ENCODE data around the gene FHIT.

Gene FHIT

DNA sequence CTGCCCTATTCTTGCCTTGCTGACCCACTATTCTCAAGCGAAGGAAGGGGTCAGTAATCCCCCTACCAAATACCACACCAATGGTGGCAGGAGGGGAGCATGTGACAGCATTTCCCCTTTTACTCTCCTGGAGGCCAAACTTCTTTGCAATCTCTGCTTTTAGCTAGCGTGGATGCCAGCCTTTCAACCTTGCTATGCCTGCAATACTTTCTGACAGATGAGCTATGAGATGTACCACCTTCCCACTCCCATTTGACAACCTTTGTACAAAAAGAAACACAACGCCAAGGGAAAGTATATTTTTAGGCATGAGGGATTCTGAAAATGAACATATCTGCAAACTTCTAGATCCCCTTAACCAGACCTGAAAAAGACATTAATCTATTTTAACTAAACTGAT is 302.1 kb downstream of the FHIT start:
- Histone ChIP-seq H3K27ac (no peak overlapping the region), H3K36me3 (replicated peaks) (no peaks in the 10 kb centered on the region), H3K27me3 (replicated peaks) (no peaks in the 10 kb centered on the region), H3K4me3 (ENCODE audit: low read depth, low read length) (no peak overlapping the region)
- no peak for DNase-seq
- TF ChIP-seq, protein P1, sequence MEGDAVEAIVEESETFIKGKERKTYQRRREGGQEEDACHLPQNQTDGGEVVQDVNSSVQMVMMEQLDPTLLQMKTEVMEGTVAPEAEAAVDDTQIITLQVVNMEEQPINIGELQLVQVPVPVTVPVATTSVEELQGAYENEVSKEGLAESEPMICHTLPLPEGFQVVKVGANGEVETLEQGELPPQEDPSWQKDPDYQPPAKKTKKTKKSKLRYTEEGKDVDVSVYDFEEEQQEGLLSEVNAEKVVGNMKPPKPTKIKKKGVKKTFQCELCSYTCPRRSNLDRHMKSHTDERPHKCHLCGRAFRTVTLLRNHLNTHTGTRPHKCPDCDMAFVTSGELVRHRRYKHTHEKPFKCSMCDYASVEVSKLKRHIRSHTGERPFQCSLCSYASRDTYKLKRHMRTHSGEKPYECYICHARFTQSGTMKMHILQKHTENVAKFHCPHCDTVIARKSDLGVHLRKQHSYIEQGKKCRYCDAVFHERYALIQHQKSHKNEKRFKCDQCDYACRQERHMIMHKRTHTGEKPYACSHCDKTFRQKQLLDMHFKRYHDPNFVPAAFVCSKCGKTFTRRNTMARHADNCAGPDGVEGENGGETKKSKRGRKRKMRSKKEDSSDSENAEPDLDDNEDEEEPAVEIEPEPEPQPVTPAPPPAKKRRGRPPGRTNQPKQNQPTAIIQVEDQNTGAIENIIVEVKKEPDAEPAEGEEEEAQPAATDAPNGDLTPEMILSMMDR (IDR thresholded peaks at IDR 0.05; ENCODE audit: low read depth, low read length, missing control alignments), result no peak
- in situ Hi-C loops (cut with HindIII; ENCODE audit: low pct_ligation_motif_present, low sequenced_read_pairs), result no loop called here

DNA sequence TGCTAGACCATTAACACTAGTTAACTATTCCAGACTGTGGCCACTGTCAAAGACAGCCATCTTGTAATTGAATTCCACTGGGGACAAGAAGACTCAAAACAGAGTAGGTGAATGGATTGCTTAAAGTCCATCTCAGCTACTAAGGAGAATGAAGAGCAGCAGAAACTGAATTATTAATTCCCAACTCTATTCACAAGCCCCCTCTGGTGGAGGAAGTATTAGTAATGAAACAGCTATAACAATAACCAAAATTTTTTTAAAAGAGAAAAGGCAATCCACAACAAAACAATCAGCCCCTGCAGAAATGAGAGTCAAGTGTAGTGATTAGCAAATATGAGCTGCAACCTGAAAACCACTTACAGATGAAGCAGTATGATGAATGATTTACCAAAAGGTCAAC is 302.8 kb downstream of the FHIT start:
- in situ Hi-C loops (cut with HindIII; ENCODE audit: low pct_ligation_motif_present, low sequenced_read_pairs), result no loop called here
- TF ChIP-seq, protein P1 (IDR thresholded peaks at IDR 0.05; ENCODE audit: low read depth, low read length, missing control alignments), result peak; percentile 43
- peak; percentile 28 for DNase-seq
- Histone ChIP-seq H3K27ac (no peak overlapping the region), H3K27me3 (replicated peaks) (no peaks in the 10 kb centered on the region), H3K36me3 (replicated peaks) (no peaks in the 10 kb centered on the region), H3K4me3 (ENCODE audit: low read depth, low read length) (no peak overlapping the region)

DNA sequence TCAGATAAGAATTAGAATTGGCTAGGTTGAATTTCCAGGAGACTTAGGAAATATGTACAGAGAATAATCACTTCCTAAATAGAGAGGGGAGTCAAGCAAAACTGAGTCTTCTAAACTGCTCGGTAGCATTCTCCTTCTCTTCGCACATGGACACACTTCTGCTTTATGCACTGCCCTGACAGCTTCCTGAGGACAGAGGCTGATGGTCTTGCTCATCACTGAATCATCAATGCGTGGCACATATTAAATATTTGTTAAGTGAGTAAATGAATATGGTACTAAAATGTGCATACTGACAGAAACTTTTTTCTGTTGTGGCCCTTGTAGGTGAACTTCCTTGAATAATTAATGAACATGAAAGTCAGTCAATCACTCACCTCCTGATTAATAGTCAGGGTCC is 315.5 kb downstream of the FHIT start:
- Histone ChIP-seq H3K4me3 (ENCODE audit: low read depth, low read length) (no peak overlapping the region), H3K36me3 (replicated peaks) (no peaks in the 10 kb centered on the region), H3K27ac (peak overlapping the region; percentile 20), H3K27me3 (replicated peaks) (no peaks in the 10 kb centered on the region)
- TF ChIP-seq, protein P1 (IDR thresholded peaks at IDR 0.05; ENCODE audit: low read depth, low read length, missing control alignments), result no peak
- DNase-seq, result peak; percentile 89
- in situ Hi-C loops (cut with HindIII; ENCODE audit: low pct_ligation_motif_present, low sequenced_read_pairs), result no loop called here

DNA sequence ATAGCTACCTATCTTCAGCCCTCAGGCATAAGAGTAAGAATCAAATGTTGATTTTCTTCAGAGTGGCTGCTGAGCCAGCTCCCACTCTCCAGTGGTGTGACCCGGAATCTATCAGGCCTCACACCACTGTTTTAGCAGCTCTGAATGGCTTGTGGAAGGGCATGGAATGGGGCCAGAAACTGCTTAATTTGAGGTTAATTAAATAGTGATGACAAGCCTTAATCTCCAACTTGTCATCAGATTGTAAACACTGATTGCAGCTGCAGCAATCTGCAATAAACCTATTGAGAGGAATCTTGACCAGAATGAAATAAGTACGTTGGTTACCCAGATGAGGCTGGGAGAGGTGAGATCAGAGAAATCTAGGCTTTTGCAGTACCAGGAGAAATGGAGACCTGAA is 317.4 kb downstream of the FHIT start:
- Histone ChIP-seq H3K27me3 (replicated peaks) (no peaks in the 10 kb centered on the region), H3K27ac (no peak overlapping the region), H3K36me3 (replicated peaks) (no peaks in the 10 kb centered on the region), H3K4me3 (ENCODE audit: low read depth, low read length) (no peak overlapping the region)
- in situ Hi-C loops (cut with HindIII; ENCODE audit: low pct_ligation_motif_present, low sequenced_read_pairs), result no loop called here
- DNase-seq, result no peak
- TF ChIP-seq, protein P1 (IDR thresholded peaks at IDR 0.05; ENCODE audit: low read depth, low read length, missing control alignments), result no peak

DNA sequence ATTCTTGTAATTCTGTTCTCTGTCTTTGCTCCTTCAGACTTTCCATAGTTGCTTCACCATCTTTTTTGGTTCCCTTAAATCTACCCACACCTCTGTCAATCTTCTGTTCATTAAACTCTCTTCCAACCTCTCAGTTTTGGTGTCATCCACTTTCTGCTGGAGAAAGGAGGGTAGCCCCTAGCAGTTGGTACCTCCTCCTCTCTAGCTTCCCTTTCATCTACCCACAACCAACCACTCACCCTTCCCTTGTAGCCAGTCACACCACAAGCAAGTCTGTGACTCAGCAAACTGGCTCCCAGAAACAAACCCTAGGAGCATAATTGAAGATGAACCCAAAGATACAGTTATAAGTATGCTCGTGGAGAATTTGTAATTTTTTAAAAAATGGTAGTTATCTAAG is 318.6 kb downstream of the FHIT start:
- Histone ChIP-seq H3K36me3 (replicated peaks) (no peaks in the 10 kb centered on the region), H3K27ac (no peak overlapping the region), H3K4me3 (ENCODE audit: low read depth, low read length) (no peak overlapping the region), H3K27me3 (replicated peaks) (no peaks in the 10 kb centered on the region)
- TF ChIP-seq, protein P1 (IDR thresholded peaks at IDR 0.05; ENCODE audit: low read depth, low read length, missing control alignments), result no peak
- peak; percentile 43 for DNase-seq
- in situ Hi-C loops (cut with HindIII; ENCODE audit: low pct_ligation_motif_present, low sequenced_read_pairs), result no loop called here

DNA sequence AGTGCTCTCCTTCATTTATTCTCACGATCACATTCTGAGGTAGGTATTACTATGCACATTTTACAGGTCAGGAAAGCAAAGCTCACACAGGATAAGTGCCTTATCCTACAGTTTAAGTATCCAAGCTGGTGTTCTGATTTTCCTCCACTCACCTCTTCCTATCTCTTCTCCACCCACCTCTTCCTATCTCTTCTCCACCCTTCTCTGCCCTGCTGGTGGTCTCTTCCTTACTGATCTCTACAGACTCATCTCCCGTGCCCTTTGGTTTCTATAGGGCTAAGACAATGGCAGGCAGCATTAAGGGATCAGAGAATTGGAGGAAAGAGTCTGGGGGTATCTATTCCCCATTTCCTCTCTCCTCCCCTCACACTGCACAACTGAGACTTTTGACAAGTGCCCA is 319.1 kb downstream of the FHIT start:
- no peak for DNase-seq
- Histone ChIP-seq H3K27me3 (replicated peaks) (no peaks in the 10 kb centered on the region), H3K27ac (no peak overlapping the region), H3K36me3 (replicated peaks) (no peaks in the 10 kb centered on the region), H3K4me3 (ENCODE audit: low read depth, low read length) (no peak overlapping the region)
- in situ Hi-C loops (cut with HindIII; ENCODE audit: low pct_ligation_motif_present, low sequenced_read_pairs), result no loop called here
- TF ChIP-seq, protein P1 (IDR thresholded peaks at IDR 0.05; ENCODE audit: low read depth, low read length, missing control alignments), result no peak
